Spinal cord (tissue), 10 donors: ENCODE results near the gene CHERP. TPM values are rescaled to one million over a fixed set of nuclear protein-coding genes. Genes with fewer than 3 reads are reported as not detected.

Experiments used
- DNase-seq, 6 donors: peaks; one replicate each; pipeline versions ENCODE4 v3.0.0 to v3.0.0-alpha.2; 2013 to 2015; ENCODE audit warnings: low spot score in 6 of 6, low read depth in 4 of 6
- H3K27ac ChIP-seq: one replicate; pipeline ENCODE4 v1.5.1; 2013; ENCODE audit warnings: low read depth, low read length, control low read depth
- H3K27me3 ChIP-seq: one replicate; pipeline ENCODE4 v1.6.1; 2013; ENCODE audit warnings: low read length; ENCODE audit not compliant: control insufficient read depth, insufficient read depth
- H3K36me3 ChIP-seq: one replicate; pipeline ENCODE4 v1.6.1; 2013; ENCODE audit warnings: low read length; ENCODE audit not compliant: control insufficient read depth, insufficient read depth
- H3K4me1 ChIP-seq: one replicate; pipeline ENCODE4 v1.6.1; 2013; ENCODE audit warnings: low read length; ENCODE audit not compliant: control insufficient read depth, insufficient read depth
- H3K4me3 ChIP-seq: one replicate; pipeline ENCODE4 v1.5.1; 2013; ENCODE audit warnings: low read depth, low read length, control low read depth
- H3K9me3 ChIP-seq: one replicate; pipeline ENCODE4 v1.6.1; 2013; ENCODE audit warnings: low read length; ENCODE audit not compliant: control insufficient read depth, insufficient read depth
- WGBS: methylation state at CpG from one replicate; pipeline ENCODE4 v1.1.5; 2013; ENCODE audit warnings: missing lambda C conversion rate; ENCODE audit not compliant: insufficient coverage; 5-methylcytosine and 5-hydroxymethylcytosine counted together
- long read RNA-seq, 4 donors: transcript quantifications; one replicate each; lab custom pipeline, GENCODE V29; 2026
- polyA plus RNA-seq, 2 donors: library from polyadenylated mRNA; unstranded; fragments of 120-200 nt; gene quantifications; one replicate each; pipeline ENCODE4 v1.2.1, GENCODE V29; 2013; ENCODE audit not compliant: insufficient read length in 2 of 2
- total RNA-seq, 2 donors: library from RNA; depleted of rRNA in 1 of 2; stranded (reverse); fragments of 120-200 nt in 1 of 2; fragments of >200 nt in 1 of 2; gene quantifications; one replicate each; pipeline versions ENCODE4 v1.2.3 to v1.2.4, GENCODE V29; 2013 to 2014
- donor health status: healthy.

The CHERP gene, protein sequence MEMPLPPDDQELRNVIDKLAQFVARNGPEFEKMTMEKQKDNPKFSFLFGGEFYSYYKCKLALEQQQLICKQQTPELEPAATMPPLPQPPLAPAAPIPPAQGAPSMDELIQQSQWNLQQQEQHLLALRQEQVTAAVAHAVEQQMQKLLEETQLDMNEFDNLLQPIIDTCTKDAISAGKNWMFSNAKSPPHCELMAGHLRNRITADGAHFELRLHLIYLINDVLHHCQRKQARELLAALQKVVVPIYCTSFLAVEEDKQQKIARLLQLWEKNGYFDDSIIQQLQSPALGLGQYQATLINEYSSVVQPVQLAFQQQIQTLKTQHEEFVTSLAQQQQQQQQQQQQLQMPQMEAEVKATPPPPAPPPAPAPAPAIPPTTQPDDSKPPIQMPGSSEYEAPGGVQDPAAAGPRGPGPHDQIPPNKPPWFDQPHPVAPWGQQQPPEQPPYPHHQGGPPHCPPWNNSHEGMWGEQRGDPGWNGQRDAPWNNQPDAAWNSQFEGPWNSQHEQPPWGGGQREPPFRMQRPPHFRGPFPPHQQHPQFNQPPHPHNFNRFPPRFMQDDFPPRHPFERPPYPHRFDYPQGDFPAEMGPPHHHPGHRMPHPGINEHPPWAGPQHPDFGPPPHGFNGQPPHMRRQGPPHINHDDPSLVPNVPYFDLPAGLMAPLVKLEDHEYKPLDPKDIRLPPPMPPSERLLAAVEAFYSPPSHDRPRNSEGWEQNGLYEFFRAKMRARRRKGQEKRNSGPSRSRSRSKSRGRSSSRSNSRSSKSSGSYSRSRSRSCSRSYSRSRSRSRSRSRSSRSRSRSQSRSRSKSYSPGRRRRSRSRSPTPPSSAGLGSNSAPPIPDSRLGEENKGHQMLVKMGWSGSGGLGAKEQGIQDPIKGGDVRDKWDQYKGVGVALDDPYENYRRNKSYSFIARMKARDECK
- total RNA-seq (1 to 10 TPM; 6.2 to 9.9 TPM), polyA plus RNA-seq (10 to 100 TPM; 57.2 to 58.3 TPM)
- long read RNA-seq, donor 1, full-length matches to known transcripts = 3 of 11 reads
- long read RNA-seq, donor 1, partial matches to known transcripts = 8 of 11 reads
- long read RNA-seq, donor 1, other reads (novel, unspliced or antisense) = 0 of 11 reads
- long read RNA-seq, donor 2, partial matches to known transcripts = 11 of 11 reads
- long read RNA-seq, donor 2, other reads (novel, unspliced or antisense) = 0 of 11 reads
- long read RNA-seq, donor 3 = 0 reads
- long read RNA-seq, donor 4, partial matches to known transcripts = 5 of 7 reads
- long read RNA-seq, donor 4, other reads (novel, unspliced or antisense) = 0 of 7 reads

DNA sequence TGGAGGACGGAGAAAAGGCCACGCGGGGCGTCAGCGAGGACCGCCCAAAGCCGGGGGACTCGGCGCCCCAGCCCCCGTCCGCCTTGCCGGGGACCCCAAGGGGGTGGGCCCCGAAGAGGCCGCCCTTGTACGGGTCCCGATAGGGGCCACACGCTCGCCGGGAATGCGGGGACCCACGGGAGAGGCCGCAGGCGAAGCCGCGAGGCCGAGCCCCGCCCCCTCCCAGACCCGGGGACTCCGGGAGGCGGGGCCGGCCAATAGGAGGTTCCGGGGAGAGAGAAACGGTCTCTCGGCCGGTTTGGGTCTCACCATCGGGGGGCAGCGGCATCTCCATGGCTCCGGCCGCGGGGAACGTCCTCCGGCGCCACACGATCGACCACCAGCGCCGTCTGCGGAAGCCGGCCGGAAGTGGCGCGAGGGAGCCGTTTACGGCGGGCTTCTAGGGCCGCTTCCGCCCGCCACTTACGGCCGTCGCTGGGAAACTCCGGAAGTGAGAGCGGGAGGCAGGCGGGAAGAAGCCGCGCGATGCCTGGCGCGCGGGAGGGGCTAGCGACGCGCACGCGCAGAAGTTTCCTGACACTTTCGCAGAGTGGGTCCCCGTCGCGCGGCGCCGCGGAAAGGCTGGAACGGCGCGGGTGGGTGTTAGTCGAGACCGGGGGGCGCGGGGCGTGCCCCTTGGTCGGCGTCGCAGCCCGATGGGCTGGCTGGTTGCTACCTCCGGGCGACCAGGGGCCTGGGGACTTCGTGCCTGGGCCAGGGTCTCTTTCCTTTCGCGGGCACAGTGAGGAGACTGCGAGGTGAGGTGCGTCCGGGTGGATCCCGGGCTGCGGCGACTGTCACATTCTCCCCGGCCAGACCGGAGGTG is at the start of gene CHERP:
CHERP (minus strand) TSS at position 393 of the 865 bp plus-strand sequence; CDS start at position 334, 59 bp downstream.
- Histone ChIP-seq H3K27me3 (no peaks in the 10 kb centered on the region), H3K4me1 (peaks cover 26% of the 10 kb centered on the region), H3K27ac (peak within 1 kb of the TSS; percentile 75), H3K36me3 (peaks cover 41% of the 10 kb centered on the region), H3K9me3 (no peaks in the 10 kb centered on the region), H3K4me3 (peak within 1 kb of the TSS; percentile 88)
- under 1% methylated on average over 108 of the region's 108 CpGs for WGBS
- peak; percentile 87 to 99 (median 94) for DNase-seq

DNA sequence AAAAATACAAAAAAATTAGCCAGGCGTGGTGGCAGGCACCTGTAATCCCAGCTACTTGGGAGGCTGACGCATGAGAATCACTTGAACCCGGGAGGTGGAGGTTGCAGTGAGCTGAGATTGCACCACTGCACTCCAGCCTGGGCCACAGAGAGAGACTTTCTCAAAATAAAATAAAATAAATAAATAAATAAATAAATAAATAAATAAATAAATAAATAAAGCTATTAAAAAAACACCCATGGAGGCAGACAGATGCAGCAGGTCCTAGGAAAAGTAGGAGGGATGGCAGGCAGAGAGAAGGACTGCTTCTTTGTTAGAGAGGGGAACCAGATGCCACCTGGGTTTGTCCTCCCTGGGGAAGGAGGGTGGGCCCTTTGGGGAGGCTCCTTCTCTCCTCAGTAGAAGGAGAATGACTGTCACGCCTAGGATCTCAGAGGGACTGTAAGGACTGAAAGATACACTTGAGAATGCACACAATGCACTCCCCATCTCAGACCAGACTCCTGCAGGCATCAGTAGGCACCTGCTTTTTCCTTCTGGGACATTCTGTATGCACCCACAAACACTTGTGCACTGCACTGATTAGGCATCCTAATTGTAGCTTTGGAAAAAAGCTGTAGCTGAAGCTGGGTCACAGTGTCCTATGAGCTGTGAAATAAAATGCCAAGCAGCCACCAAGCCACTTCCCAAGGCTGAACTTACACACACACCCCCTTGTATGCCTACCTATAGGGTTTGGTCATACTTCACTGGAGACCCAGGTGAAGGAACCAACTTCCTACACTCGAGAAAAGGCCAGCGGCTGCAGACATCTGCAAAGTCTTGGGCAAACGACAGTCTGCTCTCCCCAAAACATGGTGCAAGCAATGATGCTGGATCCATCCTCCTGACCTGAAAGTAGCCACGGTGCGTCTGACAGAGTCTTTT is 48.9 kb upstream of the CHERP start:
- H3K27me3 ChIP-seq = no peaks in the 10 kb centered on the region
- DNase-seq = no peak

DNA sequence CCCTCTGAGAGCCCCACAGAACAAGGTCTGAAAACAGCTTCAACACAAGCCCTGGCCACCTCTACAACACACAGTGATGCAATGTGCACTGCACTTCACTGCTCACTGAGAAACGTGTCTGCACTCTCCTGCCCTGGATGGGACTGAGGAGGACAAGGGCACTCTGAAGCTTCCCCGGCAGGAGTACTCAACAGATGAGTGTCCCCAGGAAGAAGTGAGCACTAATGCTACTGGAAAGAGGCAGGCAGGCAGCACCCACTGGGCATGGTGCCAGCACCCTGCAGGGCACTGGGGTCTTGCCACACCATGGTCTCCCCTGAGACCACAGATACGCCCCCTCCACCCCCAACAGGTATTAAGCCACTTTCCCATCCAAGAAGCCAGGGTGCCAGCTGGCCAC is 47.7 kb upstream of the CHERP start:
- Histone ChIP-seq H3K27me3 (no peaks in the 10 kb centered on the region), H3K27ac (no peak overlapping the region)
- 54% methylated on average over 3 of the region's 3 CpGs for WGBS

More for the DNA sequence above, 48.9 kb upstream of the CHERP start:
- H3K4me3 ChIP-seq = no peak overlapping the region
- peaks cover 49% of the 10 kb centered on the region for H3K4me1 ChIP-seq
- no peak overlapping the region for H3K27ac ChIP-seq
- no peaks in the 10 kb centered on the region for H3K9me3 ChIP-seq
- peaks cover 8% of the 10 kb centered on the region for H3K36me3 ChIP-seq
- WGBS = 75% methylated on average over 5 of the region's 9 CpGs

DNA sequence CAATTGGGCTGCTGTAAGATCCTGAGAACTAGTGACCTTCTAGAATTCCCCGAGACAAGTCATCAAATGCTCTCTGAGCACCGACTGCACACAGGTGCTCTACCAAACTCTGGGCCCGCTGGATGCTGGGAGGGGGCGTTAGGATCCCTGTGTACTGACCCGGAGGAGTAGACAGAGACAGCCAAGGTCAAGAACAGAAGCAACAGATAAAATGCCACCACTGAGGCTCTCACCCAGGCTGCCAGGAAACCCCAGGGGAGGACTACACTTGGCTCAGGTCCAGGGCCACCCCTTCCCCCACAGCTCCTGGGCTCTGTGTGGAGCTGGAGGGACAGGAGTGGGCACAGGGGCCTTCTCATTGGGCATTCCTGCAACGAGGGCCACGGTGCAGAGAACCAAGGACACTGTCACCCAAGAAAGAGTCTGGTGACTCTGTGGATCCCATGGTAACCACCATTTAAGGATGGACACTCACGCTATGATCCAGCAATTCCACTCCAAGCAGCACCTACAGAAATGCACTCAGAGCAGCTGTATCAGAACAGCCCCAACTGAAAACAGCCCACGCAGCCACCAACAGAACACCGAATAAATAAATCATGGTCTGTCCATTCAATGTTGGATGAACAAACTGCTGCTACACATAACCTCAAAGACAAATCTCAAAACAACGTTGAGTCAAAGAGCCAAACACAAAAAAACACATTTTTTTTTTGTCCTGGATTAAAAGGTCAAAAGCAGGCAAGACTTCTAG is 46.8 kb upstream of the CHERP start:
- Histone ChIP-seq H3K9me3 (no peaks in the 10 kb centered on the region), H3K36me3 (peaks cover 10% of the 10 kb centered on the region), H3K4me3 (no peak overlapping the region), H3K27ac (peak overlapping the region; percentile 47), H3K4me1 (peaks cover 68% of the 10 kb centered on the region), H3K27me3 (no peaks in the 10 kb centered on the region)
- 61% methylated on average over 6 of the region's 11 CpGs for WGBS
- DNase-seq = no peak

More for the DNA sequence above, 47.7 kb upstream of the CHERP start:
- peaks cover 10% of the 10 kb centered on the region for H3K36me3 ChIP-seq
- H3K9me3 ChIP-seq = no peaks in the 10 kb centered on the region
- H3K4me1 ChIP-seq = peaks cover 58% of the 10 kb centered on the region
- no peak overlapping the region for H3K4me3 ChIP-seq
- no peak for DNase-seq

DNA sequence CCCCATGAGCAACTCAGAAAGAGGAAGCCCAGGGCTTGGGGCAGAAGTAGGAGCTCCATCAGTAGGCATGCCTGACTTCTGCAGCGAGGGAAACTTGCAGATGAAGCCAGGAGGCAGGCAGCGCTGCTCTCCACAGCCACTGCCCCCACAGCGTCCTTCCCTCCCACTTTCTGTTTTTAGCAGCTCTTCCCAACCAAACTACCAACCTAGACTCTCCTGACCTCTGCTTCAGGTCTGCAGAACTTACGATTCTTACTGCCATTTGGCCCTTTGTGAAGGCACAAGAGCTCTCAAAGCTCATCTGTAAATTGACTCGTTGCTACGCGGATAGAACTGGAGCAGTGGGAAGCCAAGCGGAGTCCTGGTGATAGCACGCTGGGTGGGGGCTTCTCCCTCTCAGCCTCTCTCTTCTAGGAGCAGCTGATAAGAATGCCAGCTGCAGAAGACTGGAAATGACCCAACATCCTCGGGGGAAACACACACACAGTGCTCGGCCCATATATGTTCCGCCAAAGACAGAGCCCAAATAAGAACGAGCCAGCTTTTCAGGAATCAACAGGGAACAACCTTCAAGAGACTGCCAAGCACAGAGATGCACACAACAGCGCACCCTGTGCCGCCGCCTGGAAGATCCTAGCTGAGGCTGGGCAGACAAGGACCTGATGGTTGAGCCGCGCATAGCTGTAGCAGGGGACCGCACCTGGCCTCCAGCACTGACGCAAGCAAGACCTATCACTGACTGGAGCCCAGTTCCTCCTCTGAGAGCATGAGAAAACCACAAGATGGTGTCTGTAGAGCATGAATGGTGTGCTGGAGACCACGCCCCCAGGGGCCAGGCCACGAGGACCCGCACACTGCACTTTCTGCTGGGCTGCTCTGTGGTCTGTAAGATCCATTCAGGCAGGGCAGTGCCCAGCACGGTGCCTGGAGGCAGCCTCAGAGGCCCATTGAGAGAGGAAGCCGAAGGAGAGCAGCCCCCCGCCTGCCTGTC is 45.9 kb upstream of the CHERP start:
- peak in 3 of 6 donors; percentile 25 to 73 (median 64) for DNase-seq
- Histone ChIP-seq H3K27me3 (no peaks in the 10 kb centered on the region), H3K36me3 (peaks cover 10% of the 10 kb centered on the region), H3K27ac (peak overlapping the region; percentile 47), H3K9me3 (no peaks in the 10 kb centered on the region), H3K4me1 (peaks cover 75% of the 10 kb centered on the region), H3K4me3 (no peak overlapping the region)
- WGBS = 19% methylated on average over 20 of the region's 26 CpGs

DNA sequence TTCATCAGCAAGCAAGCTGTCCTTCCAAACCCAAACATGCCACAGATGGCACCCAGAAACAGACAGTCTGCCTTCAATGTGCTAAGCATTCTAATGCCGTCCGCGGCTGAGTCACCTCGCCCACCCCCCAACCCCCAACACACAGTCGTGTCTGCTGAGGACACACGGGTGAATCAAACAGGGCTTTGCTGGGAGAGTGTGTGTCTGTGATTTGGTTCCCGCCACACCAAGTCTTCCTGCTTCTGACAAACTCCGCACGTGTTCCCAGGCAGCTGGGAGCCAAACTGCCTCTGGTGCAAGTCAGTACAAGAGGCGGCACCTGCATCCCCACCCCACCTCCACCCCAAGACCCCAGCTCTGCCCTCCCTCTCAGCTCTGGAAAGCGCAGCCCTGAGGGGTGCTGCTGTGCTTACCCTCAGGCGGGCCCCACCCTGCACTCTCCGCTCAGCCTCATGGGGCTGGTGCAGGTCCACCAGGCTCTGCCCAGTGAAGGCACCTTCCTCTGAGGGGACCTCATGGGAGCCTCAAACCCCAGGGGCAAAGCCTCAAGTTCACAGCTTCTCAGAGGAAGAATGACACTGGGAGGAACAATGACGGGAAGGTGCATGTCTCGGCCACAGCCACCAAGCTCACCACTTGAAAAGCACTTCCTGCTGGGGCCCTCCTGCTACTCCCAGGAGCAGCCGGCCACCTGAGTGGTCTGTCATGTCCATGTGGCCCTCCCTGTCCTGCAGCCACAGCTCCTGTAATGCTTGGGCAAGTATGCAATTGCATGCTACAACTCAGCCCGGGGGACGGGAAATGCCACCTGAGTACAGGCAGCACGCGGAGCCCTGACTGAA is 45.0 kb upstream of the CHERP start:
- Histone ChIP-seq H3K36me3 (peaks cover 14% of the 10 kb centered on the region), H3K27ac (peak overlapping the region; percentile 47), H3K4me1 (peaks cover 77% of the 10 kb centered on the region), H3K9me3 (no peaks in the 10 kb centered on the region), H3K4me3 (no peak overlapping the region), H3K27me3 (no peaks in the 10 kb centered on the region)
- DNase-seq = peak in 2 of 6 donors; percentile 59 to 76
- 53% methylated on average over 11 of the region's 20 CpGs for WGBS
